MM.1S (cell line): ENCODE results near the gene TANC1.

Experiments used
- DNase-seq: peaks from one replicate; pipeline ENCODE4 v3.0.0-alpha.2; 2015
- H2AFZ ChIP-seq: fragments of 300-600 bp; sonication (generic); 2 replicates; pipeline ENCODE4 v1.6.0; 2016; ENCODE audit warnings: antibody characterized with exemption, low read length
- H3F3A ChIP-seq: fragments of 300-600 bp; sonication (generic); 2 replicates; pipeline ENCODE4 v1.6.1; 2016; ENCODE audit warnings: mild to moderate bottlenecking, antibody characterized with exemption, low read length, moderate library complexity, mixed read lengths; ENCODE audit not compliant: insufficient read depth
- H3K27ac ChIP-seq: fragments of 300-600 bp; sonication (generic); 2 replicates; pipeline ENCODE4 v1.5.1; 2016; ENCODE audit warnings: mild to moderate bottlenecking, low read length
- H3K27me3 ChIP-seq: fragments of 300-600 bp; sonication (generic); replicated peaks from 2 replicates; pipeline ENCODE4 v1.6.0; 2016; ENCODE audit warnings: low read length; ENCODE audit not compliant: insufficient read depth
- H3K36me3 ChIP-seq: fragments of 300-600 bp; sonication (generic); replicated peaks from 2 replicates; pipeline ENCODE4 v1.6.1; 2016; ENCODE audit warnings: mild to moderate bottlenecking, low read length, mixed read lengths; ENCODE audit not compliant: insufficient read depth
- H3K4me1 ChIP-seq: fragments of 300-600 bp; sonication (generic); 2 replicates; pipeline ENCODE4 v1.6.1; 2016; ENCODE audit warnings: low read length, mixed read lengths
- H3K4me2 ChIP-seq: fragments of 300-600 bp; sonication (generic); 2 replicates; pipeline ENCODE4 v1.6.0; 2016; ENCODE audit warnings: low read depth, low read length
- H3K4me3 ChIP-seq: fragments of 300-600 bp; sonication (generic); 2 replicates; pipeline ENCODE4 v1.5.1; 2016; ENCODE audit warnings: low read length, mixed read lengths
- H3K79me2 ChIP-seq: fragments of 300-600 bp; sonication (generic); 2 replicates; pipeline ENCODE4 v1.6.1; 2016; ENCODE audit warnings: mixed run types, low read length, mixed read lengths
- H3K9ac ChIP-seq: fragments of 300-600 bp; sonication (generic); 2 replicates; pipeline ENCODE4 v1.6.1; 2016; ENCODE audit warnings: low read length, mixed read lengths
- H3K9me2 ChIP-seq: fragments of 300-600 bp; sonication (generic); replicated peaks from 2 replicates; pipeline ENCODE4 v1.6.1; 2016; ENCODE audit warnings: mild to moderate bottlenecking, low read length, mixed read lengths; ENCODE audit not compliant: insufficient read depth
- H3K9me3 ChIP-seq: fragments of 300-600 bp; sonication (generic); replicated peaks from 2 replicates; pipeline ENCODE4 v1.6.1; 2016; ENCODE audit warnings: mild to moderate bottlenecking, low read length, mixed read lengths; ENCODE audit not compliant: insufficient read depth
- H4K20me1 ChIP-seq: fragments of 300-600 bp; sonication (generic); 2 replicates; pipeline ENCODE4 v1.6.1; 2016; ENCODE audit warnings: mild to moderate bottlenecking, low read length, moderate library complexity, mixed read lengths; ENCODE audit not compliant: insufficient read depth
- EZH2 ChIP-seq: fragments of 300-600 bp; sonication (generic); optimal IDR thresholded peaks from 2 replicates; pipeline ENCODE3; 2017; ENCODE audit warnings: low read depth, mild to moderate bottlenecking, antibody characterized with exemption, low read length, mixed read lengths
- EZH2phosphoT487 ChIP-seq: fragments of 300-600 bp; sonication (generic); IDR thresholded peaks from 2 replicates; pipeline ENCODE4 v1.6.1; 2018; ENCODE audit warnings: antibody characterized with exemption, low read length
- TF ChIP-seq, protein P1 (sequence below): fragments of 300-600 bp; sonication (generic); IDR thresholded peaks from 2 replicates; pipeline ENCODE4 v1.5.1; 2016; ENCODE audit warnings: antibody characterized with exemption, low read length, mixed read lengths

Gene TANC1

DNA sequence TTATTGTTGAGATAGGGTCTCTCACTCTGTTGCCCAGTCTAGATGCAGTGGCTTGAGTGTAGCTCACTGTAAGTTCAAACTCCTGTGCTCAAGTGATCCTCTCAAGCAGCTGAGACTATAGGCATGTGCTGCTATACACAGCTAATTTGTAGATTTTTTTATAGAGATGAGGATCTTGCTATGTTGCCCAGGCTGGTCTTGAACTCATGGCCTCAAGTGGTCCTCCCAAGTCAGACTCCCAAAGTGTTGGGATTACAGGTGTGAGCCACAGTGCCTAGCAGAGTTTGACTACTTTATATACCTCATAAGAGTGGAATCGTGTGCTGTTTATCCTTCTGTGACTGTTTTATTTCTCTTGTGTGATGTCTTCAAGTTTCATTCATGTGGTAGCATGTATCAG, 60.3 kb downstream of the TANC1 start:
- no peak overlapping the region for H2AFZ ChIP-seq
- no peaks in the 10 kb centered on the region for H3K79me2 ChIP-seq
- H3K27me3 ChIP-seq: no peaks in the 10 kb centered on the region
- H3K4me1 ChIP-seq: no peaks in the 10 kb centered on the region
- H3K4me3 ChIP-seq: no peak overlapping the region
- H3K9me2 ChIP-seq: no peaks in the 10 kb centered on the region
- no peaks in the 10 kb centered on the region for H3K36me3 ChIP-seq
- no peaks in the 10 kb centered on the region for H3K9me3 ChIP-seq
- H3K9ac ChIP-seq: no peak overlapping the region
- no peak overlapping the region for H3K4me2 ChIP-seq
- no peak overlapping the region for H3K27ac ChIP-seq
- H4K20me1 ChIP-seq: no peaks in the 10 kb centered on the region
- TF ChIP-seq, protein P1, sequence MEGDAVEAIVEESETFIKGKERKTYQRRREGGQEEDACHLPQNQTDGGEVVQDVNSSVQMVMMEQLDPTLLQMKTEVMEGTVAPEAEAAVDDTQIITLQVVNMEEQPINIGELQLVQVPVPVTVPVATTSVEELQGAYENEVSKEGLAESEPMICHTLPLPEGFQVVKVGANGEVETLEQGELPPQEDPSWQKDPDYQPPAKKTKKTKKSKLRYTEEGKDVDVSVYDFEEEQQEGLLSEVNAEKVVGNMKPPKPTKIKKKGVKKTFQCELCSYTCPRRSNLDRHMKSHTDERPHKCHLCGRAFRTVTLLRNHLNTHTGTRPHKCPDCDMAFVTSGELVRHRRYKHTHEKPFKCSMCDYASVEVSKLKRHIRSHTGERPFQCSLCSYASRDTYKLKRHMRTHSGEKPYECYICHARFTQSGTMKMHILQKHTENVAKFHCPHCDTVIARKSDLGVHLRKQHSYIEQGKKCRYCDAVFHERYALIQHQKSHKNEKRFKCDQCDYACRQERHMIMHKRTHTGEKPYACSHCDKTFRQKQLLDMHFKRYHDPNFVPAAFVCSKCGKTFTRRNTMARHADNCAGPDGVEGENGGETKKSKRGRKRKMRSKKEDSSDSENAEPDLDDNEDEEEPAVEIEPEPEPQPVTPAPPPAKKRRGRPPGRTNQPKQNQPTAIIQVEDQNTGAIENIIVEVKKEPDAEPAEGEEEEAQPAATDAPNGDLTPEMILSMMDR: no peak
- no peak for TF ChIP-seq EZH2
- no peak for TF ChIP-seq EZH2phosphoT487
- DNase-seq: no peak
- no peaks in the 10 kb centered on the region for H3F3A ChIP-seq

DNA sequence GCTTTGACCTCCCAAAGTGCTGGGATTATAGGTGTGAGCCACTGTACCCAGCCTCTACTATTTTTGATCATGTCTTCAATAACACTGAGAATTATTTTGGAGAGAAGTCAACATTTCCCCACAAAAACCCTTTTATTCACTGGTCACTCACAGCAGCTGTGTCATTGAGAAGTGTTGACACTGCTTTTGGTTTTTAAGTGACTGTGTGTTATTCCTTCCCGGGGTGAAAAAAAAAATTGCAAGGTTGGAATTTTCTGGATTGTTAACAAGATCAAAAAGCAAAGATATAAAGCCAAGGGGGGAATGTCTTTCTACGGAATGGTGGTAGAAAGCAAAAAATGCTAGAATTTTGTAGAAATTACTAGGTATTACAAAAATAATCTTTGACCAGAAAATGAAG, 61.5 kb downstream of the TANC1 start:
- no peak overlapping the region for H3K27ac ChIP-seq
- DNase-seq: no peak
- no peaks in the 10 kb centered on the region for H3K9me3 ChIP-seq
- no peak overlapping the region for H3K4me3 ChIP-seq
- no peaks in the 10 kb centered on the region for H3K4me1 ChIP-seq
- H3K9ac ChIP-seq: no peak overlapping the region
- H2AFZ ChIP-seq: no peak overlapping the region
- H3F3A ChIP-seq: no peaks in the 10 kb centered on the region
- H3K9me2 ChIP-seq: no peaks in the 10 kb centered on the region
- H3K4me2 ChIP-seq: no peak overlapping the region
- H3K36me3 ChIP-seq: no peaks in the 10 kb centered on the region
- TF ChIP-seq EZH2 (no peak), EZH2phosphoT487 (no peak)
- TF ChIP-seq, protein P1: no peak
- H4K20me1 ChIP-seq: no peaks in the 10 kb centered on the region
- H3K27me3 ChIP-seq: no peaks in the 10 kb centered on the region
- H3K79me2 ChIP-seq: no peaks in the 10 kb centered on the region

DNA sequence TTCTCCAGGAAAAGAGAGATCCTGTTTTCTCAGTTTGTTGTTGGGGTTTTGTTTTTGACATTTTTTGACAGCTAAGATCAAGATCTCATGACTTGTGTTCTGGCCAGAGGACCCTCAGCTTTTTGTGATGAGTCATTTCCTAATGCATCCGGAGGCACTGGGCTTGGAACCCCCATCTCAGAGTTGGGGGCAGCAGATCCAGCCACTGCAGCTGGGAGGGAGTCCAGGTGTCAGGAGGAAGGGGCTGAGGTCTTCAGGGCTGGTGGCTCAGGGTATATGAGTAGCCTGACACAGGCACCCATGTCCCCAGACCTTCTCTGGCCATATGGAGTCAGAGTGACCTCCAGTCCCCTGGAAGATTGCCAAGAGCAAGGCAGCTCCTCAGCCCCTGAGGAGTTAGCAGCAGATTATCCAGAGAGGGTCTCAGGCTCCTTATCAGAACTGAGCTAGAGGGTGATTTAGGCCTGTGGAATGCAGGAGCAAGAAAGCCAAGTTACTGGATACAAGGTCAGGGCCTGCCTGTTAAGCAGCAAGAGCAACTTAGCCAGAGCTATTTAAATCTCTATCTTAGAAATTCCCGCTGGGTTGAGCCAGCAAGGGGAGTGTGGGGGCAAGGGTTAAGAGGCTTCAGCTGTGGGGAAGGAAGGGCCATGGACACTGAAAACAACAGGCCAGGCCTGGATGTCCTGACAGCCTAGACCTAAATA, 62.4 kb downstream of the TANC1 start:
- Histone ChIP-seq H3K4me3 (no peak overlapping the region), H3K4me1 (no peaks in the 10 kb centered on the region), H3K36me3 (no peaks in the 10 kb centered on the region), H3K4me2 (no peak overlapping the region), H3K27ac (no peak overlapping the region), H3K9me2 (no peaks in the 10 kb centered on the region), H3F3A (no peaks in the 10 kb centered on the region), H3K9me3 (no peaks in the 10 kb centered on the region), H3K9ac (no peak overlapping the region), H3K27me3 (no peaks in the 10 kb centered on the region), H4K20me1 (no peaks in the 10 kb centered on the region), H2AFZ (no peak overlapping the region), H3K79me2 (no peaks in the 10 kb centered on the region)
- TF ChIP-seq EZH2phosphoT487: no peak
- TF ChIP-seq, protein P1: no peak
- no peak for TF ChIP-seq EZH2
- DNase-seq: no peak
